Stimulated activated naive CD8-positive, alpha-beta T cell treated with anti-CD3 and anti-CD28 coated beads, Interleukin-15, amount 100 ng/mL, for 72 hours (primary cell): ENCODE results near the gene CBX1.
"Not testable (repeated sequence)": the region's sequence is repeated elsewhere in the genome, so short reads cannot be mapped to it uniquely, and the experiment has no call there.

Source experiments
- ATAC-seq: fragments of 150-1000 bp; cut with Tn5 transposase; 2 replicates; pipeline ENCODE4 v1.10.0; 2021; ENCODE audit warnings: mild to moderate bottlenecking, moderate library complexity
- DNase-seq, 2 donors: peaks; one replicate each; pipeline ENCODE4 v3.0.0; 2021 to 2022
- H3K27ac Mint-ChIP-seq, 2 donors: one replicate each; pipeline ENCODE4 v1.8.0; 2022; ENCODE audit warnings: mild to moderate bottlenecking in 2 of 2, mixed read lengths in 2 of 2, moderate library complexity in 2 of 2
- H3K27me3 Mint-ChIP-seq: one replicate; pipeline ENCODE4 v1.8.0; 2022; ENCODE audit warnings: mixed read lengths
- H3K4me1 Mint-ChIP-seq: one replicate; pipeline ENCODE4 v1.8.0; 2022; ENCODE audit warnings: mild to moderate bottlenecking, mixed read lengths
- H3K4me3 Mint-ChIP-seq, 2 donors: one replicate each; pipeline ENCODE4 v1.8.0; 2022; ENCODE audit warnings: mild to moderate bottlenecking in 2 of 2, mixed read lengths in 2 of 2, moderate library complexity in 1 of 2
- H3K9me3 Mint-ChIP-seq, 2 donors: one replicate each; pipeline ENCODE4 v1.8.0; 2022; ENCODE audit warnings: mixed read lengths in 2 of 2

CBX1 gene

DNA sequence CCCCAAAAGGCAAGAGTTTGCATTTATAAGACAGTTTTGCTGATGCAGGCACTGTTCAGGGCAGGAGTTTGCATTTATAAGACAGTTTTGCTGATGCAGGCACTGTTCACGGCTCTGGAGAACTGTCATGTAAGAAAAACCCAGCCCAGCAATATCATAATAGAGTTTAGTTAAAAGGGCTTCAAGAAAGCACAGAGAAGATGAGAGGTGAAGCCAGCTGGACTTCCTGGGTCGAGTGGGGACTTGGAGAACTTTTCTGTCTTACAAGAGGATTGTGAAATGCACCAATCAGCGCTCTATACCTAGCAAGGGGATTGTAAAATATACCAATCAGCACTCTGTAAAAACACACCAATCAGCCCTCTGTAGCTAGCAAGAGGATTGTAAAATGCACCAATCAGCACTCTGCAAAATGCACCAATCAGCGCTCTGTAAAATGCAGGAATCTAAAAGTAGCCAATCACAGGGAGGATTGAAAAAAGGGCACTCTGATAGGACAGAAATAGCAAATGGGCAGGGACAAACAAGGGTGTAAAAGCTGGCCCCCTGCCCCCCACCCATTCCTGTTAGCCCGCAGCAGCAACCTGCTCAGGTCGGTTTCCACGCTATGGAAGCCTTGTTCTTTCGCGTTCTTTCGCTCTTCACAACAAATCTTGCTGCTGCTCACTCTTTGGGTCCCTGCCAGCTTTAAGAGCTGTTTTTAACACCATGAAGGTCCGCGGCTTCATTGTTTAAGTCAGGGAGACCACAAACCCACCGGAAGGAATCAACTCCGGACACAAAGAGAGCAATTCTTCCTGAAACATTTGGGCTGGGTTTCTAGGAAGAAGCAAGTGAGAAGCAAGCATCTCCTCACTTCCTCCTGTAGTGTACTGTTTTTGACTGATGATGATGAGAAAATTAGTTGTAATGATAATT lies 1.8 kb upstream of the CBX1 start:
- Mint-ChIP-seq H3K27me3 (no peaks in the 10 kb centered on the region), H3K27ac (peak overlapping the region in 1 of 2 donors; percentile 88), H3K9me3 (peaks cover 9 to 11% of the 10 kb centered on the region in 2 donors), H3K4me1 (peaks cover 64% of the 10 kb centered on the region), H3K4me3 (peak overlapping the region; percentile 60 to 64)
- DNase-seq (peak; percentile 45 to 53), ATAC-seq (no peak)

DNA sequence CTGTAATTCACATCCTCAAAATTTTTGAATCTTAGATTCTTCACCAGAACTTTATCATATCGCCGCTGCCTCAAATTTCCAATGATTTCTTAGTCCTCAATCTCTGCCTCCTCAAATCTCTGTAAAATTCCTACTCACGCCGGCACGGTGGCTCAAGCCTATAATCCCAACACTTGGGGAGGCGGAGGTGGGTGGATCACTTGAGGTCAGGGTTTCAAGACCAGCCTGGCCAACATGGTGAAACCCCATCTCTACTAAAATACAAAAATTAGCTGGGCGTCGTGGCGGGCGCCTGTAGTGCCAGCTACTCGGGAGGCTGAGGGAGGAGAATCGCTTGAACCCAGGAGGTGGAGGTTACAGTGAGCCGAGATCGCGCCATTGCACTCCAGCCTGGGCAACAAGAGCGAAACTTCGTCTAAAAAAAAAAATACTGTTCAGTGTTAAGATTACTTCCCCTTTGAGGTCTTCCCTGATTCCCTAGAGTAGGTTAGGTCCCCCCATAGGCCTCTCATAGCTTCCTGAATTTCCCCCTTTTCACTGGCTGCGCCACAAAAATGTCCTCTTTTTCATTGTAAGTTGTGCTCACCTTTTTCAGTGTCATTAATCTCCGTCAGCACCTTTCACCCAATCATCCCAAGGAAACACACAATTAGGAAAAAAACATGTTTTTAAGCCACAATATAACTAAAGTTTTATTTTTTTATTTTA lies 919 bp upstream of the CBX1 start:
- H3K4me1 Mint-ChIP-seq, result peaks cover 64% of the 10 kb centered on the region

DNA sequence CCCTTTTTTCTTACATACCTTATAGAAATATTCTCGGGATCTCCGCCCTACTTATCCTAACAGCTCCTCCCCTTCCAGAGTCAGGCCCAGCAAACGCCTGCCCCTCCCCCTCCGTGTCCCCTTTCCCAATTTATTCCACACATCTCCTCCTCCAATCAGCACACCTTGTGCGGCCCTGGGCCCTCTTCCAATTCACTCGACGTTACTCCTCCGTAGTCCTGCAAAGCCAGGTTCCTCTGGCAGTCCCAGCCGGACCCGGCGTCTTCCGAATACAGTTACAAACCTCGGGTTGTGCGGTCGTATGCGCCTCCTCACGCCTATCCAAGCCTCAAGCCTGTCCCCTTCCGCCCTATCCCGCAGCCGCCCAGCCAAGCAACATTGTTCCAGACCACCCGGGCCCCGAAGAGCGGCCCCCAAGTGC lies 677 bp downstream of the CBX1 start:
- ATAC-seq (no peak), DNase-seq (no peak)
- Mint-ChIP-seq H3K9me3 (peaks cover 9 to 11% of the 10 kb centered on the region in 2 donors), H3K4me1 (peaks cover 67% of the 10 kb centered on the region), H3K4me3 (peak overlapping the region; percentile 85 to 93), H3K27ac (peak overlapping the region; percentile 49 to 80), H3K27me3 (no peaks in the 10 kb centered on the region)

More for the DNA sequence above, 919 bp upstream of the CBX1 start:
- Mint-ChIP-seq H3K9me3 (peaks cover 9 to 11% of the 10 kb centered on the region in 2 donors), H3K27me3 (no peaks in the 10 kb centered on the region), H3K27ac (peak overlapping the region in 1 of 2 donors; percentile 46), H3K4me3 (peak overlapping the region; percentile 62 to 71)
- DNase-seq (no peak), ATAC-seq (no peak)

DNA sequence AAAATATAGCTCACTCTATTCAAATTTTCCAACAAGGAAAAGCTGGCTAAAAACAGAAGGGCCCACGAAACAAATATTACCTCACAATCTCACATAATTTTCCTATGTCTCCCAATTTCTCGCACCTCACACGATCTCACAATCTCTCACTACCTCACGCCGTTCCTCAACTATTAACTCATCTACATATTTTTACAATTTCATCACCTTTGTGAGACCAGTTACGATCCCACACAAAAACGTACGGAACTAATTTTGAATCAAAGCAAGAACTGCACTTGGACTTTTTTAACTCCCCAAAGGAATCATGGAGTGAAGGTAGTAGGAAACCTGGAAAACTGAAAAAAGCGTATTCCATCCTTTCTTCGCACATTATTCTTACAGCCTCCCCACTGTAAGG lies 1.1 kb downstream of the CBX1 start:
- ATAC-seq (no peak), DNase-seq (no peak)
- peak overlapping the region; percentile 85 to 93 for H3K4me3 Mint-ChIP-seq
- no peak overlapping the region for H3K27ac Mint-ChIP-seq
- H3K27me3 Mint-ChIP-seq, result no peaks in the 10 kb centered on the region
- H3K4me1 Mint-ChIP-seq, result peaks cover 69% of the 10 kb centered on the region
- peaks cover 9 to 11% of the 10 kb centered on the region in 2 donors for H3K9me3 Mint-ChIP-seq

DNA sequence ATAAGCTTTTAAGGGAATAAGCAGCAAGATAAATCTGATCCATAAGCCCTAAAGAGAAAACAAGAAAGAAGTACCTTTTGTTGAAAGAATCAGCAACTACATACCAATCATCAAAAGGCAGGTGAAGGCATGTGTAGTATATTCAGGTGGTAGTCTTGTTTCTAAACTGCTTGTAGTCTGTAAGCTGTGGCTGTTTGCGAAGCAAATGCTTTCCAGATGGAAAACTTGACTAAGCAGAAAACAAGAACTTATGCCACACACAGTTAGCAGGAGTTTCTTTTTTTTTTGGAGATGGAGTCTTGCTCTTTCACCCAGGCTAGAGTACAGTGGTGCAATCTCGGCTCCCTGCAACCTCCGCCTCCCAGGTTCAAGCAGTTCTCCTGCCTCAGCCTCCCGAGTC lies 5.7 kb downstream of the CBX1 start:
- no peak overlapping the region for H3K27ac Mint-ChIP-seq
- H3K4me1 Mint-ChIP-seq, result peaks cover 34% of the 10 kb centered on the region
- H3K4me3 Mint-ChIP-seq, result no peak overlapping the region
- DNase-seq, result no peak
- no peaks in the 10 kb centered on the region for H3K9me3 Mint-ChIP-seq
- H3K27me3 Mint-ChIP-seq, result no peaks in the 10 kb centered on the region
- no peak for ATAC-seq

DNA sequence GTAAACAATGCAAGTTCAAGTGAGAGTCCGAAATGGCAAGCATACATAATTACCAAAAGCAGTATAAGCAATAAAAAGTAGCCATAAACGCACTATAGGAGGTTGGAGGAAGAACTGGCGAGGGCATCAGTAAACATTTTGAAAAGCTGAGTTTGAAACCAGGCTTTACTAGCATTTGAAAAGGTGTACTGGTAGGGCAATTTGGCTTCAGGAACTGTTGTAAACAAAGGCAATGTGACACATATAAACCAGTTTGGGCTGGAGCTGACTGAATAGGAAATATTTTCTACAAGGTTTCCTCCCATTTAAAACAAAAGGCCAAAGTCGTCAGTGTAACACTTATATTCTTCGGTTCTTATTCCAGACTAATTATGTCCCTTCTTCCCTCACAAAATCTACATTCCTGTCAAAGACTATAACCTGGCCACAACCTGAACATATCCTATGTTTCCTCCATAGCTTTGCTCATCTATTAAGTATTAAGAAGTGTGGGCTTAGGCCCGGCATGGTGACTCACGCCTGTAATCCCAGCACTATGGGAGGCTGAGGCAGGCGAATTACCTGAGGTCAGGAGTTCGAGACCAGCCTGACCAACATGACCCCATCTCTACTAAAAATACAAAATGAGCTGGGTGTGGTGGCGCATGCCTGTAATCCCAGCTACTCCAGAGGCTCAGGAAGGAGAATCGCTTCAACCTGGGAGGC lies 7.8 kb downstream of the CBX1 start:
- Mint-ChIP-seq H3K4me3 (no peak overlapping the region), H3K4me1 (peaks cover 23% of the 10 kb centered on the region), H3K9me3 (no peaks in the 10 kb centered on the region), H3K27me3 (no peaks in the 10 kb centered on the region), H3K27ac (no peak overlapping the region)
- DNase-seq, result no peak
- no peak for ATAC-seq

DNA sequence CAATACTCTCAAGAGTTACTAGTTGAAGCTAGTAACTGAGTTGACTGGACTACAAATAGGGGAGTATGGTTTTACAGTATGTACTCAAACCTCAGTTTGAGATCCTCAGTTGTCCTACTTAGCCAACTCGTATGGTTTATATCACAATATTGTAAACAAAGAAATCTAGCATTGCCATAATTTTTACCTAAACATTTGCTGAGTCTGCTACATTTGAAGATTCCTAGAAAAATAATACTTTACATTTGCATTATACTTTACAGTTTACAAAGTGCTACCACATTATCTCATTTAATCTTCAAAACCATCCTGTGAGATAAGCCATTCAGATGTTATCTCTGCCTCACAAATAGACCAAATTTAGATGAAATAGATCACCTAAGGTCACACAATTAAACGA lies 16.3 kb downstream of the CBX1 start:
- DNase-seq, result no peak
- ATAC-seq, result no peak
- H3K9me3 Mint-ChIP-seq, result no peaks in the 10 kb centered on the region
- peaks cover 8% of the 10 kb centered on the region for H3K4me1 Mint-ChIP-seq
- no peak overlapping the region for H3K4me3 Mint-ChIP-seq
- no peak overlapping the region for H3K27ac Mint-ChIP-seq
- H3K27me3 Mint-ChIP-seq, result no peaks in the 10 kb centered on the region

DNA sequence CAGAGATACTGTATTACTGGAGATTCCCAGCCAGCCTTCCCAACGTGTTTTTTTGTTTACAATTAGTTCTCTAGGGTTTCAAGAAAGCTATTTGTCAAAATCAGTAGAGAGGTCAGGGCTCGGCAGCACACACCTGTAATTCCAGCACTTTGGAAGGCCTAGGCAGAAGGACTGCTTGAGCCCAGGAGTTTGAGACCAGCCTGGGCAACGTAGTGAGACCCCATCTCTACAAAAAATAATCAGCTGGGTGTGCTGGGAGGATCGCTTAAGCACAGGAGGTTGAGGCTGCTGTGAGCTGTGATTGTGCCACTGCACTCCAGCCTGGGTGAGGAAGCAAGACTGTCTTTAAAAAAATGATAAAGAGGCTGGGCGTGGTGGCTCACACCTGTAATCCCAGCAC lies 19.4 kb downstream of the CBX1 start:
- DNase-seq (no peak), ATAC-seq (no peak)
- no peaks in the 10 kb centered on the region for H3K4me1 Mint-ChIP-seq
- H3K27ac Mint-ChIP-seq, result no peak overlapping the region
- H3K9me3 Mint-ChIP-seq, result no peaks in the 10 kb centered on the region
- no peak overlapping the region for H3K4me3 Mint-ChIP-seq
- no peaks in the 10 kb centered on the region for H3K27me3 Mint-ChIP-seq

GRCh38 chr17:48077152-48077551 lies 24.1 kb downstream of the CBX1 start:
- H3K4me3 Mint-ChIP-seq, DNase-seq, H3K9me3 Mint-ChIP-seq, H3K27me3 Mint-ChIP-seq, H3K27ac Mint-ChIP-seq, H3K4me1 Mint-ChIP-seq, ATAC-seq: not testable (repeated sequence)

- H3K4me3 Mint-ChIP-seq, result no peak overlapping the region
- DNase-seq (peak; percentile 65), ATAC-seq (peak; percentile 75)
- no peaks in the 10 kb centered on the region for H3K4me1 Mint-ChIP-seq
- H3K27ac Mint-ChIP-seq, result peak overlapping the region in 1 of 2 donors; percentile 19
- H3K9me3 Mint-ChIP-seq, result no peaks in the 10 kb centered on the region
- H3K27me3 Mint-ChIP-seq, result no peaks in the 10 kb centered on the region
These were observed 26.8 kb downstream of the CBX1 start for GRCh38 chr17:48074322-48075081.

- not testable (repeated sequence) for H3K4me1 Mint-ChIP-seq, H3K27ac Mint-ChIP-seq, H3K27me3 Mint-ChIP-seq, ATAC-seq, H3K4me3 Mint-ChIP-seq, DNase-seq, H3K9me3 Mint-ChIP-seq
These were observed 27.6 kb downstream of the CBX1 start for GRCh38 chr17:48073566-48074094.

- not testable (repeated sequence) for H3K4me1 Mint-ChIP-seq, DNase-seq, ATAC-seq, H3K9me3 Mint-ChIP-seq, H3K27me3 Mint-ChIP-seq, H3K4me3 Mint-ChIP-seq
- H3K27ac Mint-ChIP-seq, result peak overlapping the region; percentile 21 to 86
These were observed 28.5 kb downstream of the CBX1 start for GRCh38 chr17:48072811-48073210.

- DNase-seq, result no peak
- no peak for ATAC-seq
- Mint-ChIP-seq H3K9me3 (no peaks in the 10 kb centered on the region), H3K27me3 (no peaks in the 10 kb centered on the region), H3K4me3 (no peak overlapping the region), H3K27ac (peak overlapping the region in 1 of 2 donors; percentile 27), H3K4me1 (no peaks in the 10 kb centered on the region)
These were observed 29.6 kb downstream of the CBX1 start for GRCh38 chr17:48071654-48072053.

GRCh38 chr17:48070195-48070594 lies 31.1 kb downstream of the CBX1 start:
- Mint-ChIP-seq H3K4me3 (no peak overlapping the region), H3K27ac (peak overlapping the region in 1 of 2 donors; percentile 16), H3K27me3 (no peaks in the 10 kb centered on the region), H3K4me1 (no peaks in the 10 kb centered on the region), H3K9me3 (no peaks in the 10 kb centered on the region)
- DNase-seq (no peak), ATAC-seq (no peak)

DNA sequence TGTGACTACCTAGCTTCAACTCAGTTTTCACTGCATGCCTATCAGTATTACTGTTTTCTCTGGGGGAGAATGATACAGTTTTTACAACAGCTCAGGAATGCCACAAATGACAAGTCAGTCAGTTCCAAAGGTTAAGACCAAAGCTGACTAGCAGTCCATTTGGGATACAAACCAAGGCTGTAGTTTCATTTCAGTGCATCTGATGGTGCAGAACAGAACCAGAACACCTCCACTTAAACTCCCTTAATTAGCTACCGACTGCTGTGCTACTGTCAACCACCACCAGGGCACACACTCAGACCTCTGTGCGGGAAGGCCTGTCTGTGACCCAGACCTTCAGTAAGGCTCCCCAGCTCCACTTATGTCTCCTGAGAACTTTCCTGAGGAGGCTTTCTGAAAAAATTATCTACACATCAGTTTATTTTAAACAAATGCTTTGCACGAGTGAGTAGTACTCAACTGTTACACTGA lies 32.8 kb downstream of the CBX1 start:
- Mint-ChIP-seq H3K9me3 (no peaks in the 10 kb centered on the region), H3K27me3 (no peaks in the 10 kb centered on the region), H3K27ac (no peak overlapping the region), H3K4me1 (no peaks in the 10 kb centered on the region), H3K4me3 (no peak overlapping the region)
- ATAC-seq (peak; percentile 81), DNase-seq (no peak)
